ENCODE data around the gene MSH6.

The MSH6 gene

DNA sequence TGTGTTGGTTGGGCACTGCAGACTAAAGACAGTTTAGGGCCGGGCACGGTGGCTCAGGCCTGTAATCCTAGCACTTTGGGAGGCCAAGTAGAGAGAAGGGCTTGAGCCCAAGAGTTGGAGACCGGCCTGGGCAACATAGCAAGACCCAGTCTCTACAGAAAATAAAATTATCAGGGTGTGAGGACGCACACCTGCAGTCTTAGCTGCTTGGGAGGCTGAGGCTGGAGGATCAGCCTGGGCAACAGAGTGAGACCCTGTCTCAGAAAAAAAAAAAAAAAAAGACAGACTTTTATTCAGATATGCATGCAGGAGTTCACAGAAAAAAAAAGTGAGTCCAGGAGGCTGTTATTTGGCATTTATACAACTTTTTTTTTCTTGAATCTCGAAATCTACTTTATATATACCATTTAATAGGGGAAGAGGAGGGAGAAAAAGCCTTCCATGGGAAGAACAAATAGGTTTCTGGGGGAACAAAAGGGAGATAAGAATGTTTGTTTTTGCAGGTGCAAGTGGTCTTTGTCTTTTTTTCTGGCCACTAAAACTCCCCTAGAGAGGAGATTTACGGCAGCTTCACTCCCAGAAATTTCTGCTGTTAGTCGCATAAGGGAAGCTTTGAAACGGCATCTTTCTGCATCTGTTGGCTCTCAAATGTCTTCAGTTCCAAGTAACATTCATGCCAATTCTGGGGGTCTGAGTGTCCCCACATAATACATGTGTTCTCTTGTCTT lies 4.1 kb upstream of the MSH6 start:
- DNase-seq (ENCODE audit: low spot score) = no peak
- ChIA-PET CTCF (no interaction called here), POLR2A (ENCODE audit: low non-redundant PET) (no interaction called here)
- H3K27ac ChIP-seq = no peak overlapping the region
- TF ChIP-seq, protein P1, sequence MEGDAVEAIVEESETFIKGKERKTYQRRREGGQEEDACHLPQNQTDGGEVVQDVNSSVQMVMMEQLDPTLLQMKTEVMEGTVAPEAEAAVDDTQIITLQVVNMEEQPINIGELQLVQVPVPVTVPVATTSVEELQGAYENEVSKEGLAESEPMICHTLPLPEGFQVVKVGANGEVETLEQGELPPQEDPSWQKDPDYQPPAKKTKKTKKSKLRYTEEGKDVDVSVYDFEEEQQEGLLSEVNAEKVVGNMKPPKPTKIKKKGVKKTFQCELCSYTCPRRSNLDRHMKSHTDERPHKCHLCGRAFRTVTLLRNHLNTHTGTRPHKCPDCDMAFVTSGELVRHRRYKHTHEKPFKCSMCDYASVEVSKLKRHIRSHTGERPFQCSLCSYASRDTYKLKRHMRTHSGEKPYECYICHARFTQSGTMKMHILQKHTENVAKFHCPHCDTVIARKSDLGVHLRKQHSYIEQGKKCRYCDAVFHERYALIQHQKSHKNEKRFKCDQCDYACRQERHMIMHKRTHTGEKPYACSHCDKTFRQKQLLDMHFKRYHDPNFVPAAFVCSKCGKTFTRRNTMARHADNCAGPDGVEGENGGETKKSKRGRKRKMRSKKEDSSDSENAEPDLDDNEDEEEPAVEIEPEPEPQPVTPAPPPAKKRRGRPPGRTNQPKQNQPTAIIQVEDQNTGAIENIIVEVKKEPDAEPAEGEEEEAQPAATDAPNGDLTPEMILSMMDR (conservative IDR thresholded peaks at IDR 0.05; ENCODE audit: low read depth) = no peak

DNA sequence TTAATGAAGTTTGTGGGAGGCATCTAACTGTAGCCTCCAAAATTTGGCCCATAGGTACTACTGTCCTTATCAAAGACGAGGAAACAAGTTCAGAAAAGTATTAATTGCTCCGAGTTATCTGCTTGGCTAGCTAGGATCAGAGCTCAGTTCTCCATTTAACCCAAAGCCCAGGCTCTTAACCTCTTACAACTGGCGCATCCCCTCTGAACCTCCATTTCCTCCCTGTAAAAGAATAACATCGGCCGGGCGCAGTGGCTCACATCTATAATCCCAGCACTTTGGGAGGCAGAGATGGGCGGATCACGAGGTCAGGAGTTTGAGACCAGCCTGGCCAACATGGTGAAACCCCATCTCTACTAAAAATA lies 3.5 kb upstream of the MSH6 start:
- CTCF ChIA-PET = interaction anchor here (4.4 kb wide), 1 partner anchor 11 kb away, joined by 23 read pairs; no protein-coding TSS in a partner anchor

DNA sequence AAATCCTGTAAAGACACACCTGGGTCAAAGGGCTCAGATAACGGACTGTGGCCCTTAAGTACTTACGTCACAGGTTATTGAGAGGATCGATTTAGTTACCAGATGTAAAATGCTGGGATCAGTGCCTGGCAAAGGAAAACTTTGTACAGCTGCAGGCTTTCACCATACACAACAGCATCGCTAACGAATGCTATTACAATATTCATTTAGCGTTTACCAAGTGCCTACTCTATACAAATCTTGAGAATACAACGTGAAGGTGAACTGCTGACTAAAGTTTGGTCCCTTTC lies 619 bp upstream of the MSH6 start:
- TF ChIP-seq, protein P1 (conservative IDR thresholded peaks at IDR 0.05; ENCODE audit: low read depth) = no peak
- POLR2A ChIA-PET (ENCODE audit: low non-redundant PET) = interaction anchor here (0.7 kb wide), 1 partner anchor 22 kb away, joined by 3 read pairs; no protein-coding TSS in a partner anchor
- peak overlapping the region; percentile 96 for H3K27ac ChIP-seq
- CTCF ChIA-PET = interaction anchor here (0.7 to 4.4 kb wide), 3 partner anchors 14 to 345 kb away, joined by 3 to 23 read pairs (median 3); no protein-coding TSS in a partner anchor
- no peak for DNase-seq (ENCODE audit: low spot score)

More for the DNA sequence above, 3.5 kb upstream of the MSH6 start:
- DNase-seq (ENCODE audit: low spot score) = no peak
- TF ChIP-seq, protein P1 (conservative IDR thresholded peaks at IDR 0.05; ENCODE audit: low read depth) = no peak
- POLR2A ChIA-PET (ENCODE audit: low non-redundant PET) = no interaction called here
- H3K27ac ChIP-seq = no peak overlapping the region

DNA sequence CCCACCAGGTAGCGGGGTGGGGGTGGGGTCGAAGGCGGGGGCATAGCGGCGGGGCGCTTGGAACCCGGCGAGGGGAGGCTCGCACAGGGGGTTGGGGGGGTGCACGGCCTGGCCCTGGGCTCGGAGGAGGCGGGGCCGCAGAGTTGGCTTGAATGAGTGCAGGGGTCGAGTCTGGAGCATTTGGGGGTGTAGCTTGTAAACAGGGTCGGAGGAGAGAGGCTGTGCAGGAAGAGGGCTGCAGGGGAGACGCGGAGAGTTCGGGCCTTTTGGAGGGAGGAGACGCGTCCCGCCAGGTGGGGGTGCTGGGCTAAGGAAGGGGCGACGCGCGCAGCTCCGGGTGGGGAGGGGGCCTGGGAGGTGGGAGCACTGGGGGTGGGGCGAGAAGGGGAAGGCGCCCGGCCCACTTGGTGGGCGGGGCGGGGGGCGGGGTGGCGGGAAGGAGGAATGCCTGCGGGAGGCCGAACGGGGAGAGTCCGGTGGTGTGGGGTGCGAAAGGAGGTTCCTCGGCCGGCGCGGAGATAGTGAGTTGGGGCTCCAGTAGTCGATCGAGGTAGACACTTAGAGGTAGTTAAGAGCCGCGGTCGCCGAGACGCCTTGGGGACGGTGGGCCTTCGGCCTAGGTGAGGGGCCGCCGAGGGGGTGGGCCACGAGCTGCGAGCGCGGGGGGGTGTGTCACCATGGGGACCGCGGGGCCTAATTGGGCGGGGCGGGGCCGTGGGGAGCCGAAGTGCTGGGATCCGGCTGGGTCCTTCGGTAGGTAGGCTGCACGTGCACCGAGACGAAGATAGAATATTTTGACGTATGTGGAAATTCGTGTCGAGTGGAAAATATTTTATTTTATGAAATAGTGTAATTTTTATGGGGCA lies 774 bp downstream of the MSH6 start:
- peak; percentile 78 for DNase-seq (ENCODE audit: low spot score)
- CTCF ChIA-PET = interaction anchor here (4.4 kb wide), 1 partner anchor 16 kb away, joined by 23 read pairs; no protein-coding TSS in a partner anchor
- peak overlapping the region; percentile 96 for H3K27ac ChIP-seq
- POLR2A ChIA-PET (ENCODE audit: low non-redundant PET) = no interaction called here
- TF ChIP-seq, protein P1 (conservative IDR thresholded peaks at IDR 0.05; ENCODE audit: low read depth) = no peak

DNA sequence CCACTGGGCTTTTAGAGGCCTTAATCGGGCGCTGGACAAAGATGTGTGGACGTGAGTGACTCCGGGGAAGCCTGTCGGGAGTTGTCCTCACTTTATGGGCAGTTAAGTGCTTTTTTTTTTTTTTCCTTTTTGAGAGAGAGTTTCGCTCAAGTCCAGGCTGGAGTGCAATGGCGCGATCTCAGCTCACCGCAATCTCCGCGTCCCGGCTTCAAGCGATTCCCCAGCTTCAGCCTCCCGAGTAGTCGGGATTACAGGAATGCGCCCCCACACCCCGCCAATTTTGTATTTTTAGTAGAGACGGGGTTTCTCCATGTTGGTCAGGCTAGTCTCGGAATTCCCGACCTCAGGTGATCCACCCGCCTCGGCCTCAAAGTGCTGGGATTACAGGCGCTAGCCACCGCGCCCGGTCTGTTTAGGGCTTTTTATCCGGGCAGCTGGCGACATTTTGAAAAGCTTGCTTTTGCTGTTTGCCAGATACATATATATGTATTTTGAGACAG lies 1.5 kb downstream of the MSH6 start:
- no peak for DNase-seq (ENCODE audit: low spot score)
- TF ChIP-seq, protein P1 (conservative IDR thresholded peaks at IDR 0.05; ENCODE audit: low read depth) = no peak
- CTCF ChIA-PET = no interaction called here
- peak overlapping the region; percentile 96 for H3K27ac ChIP-seq
- POLR2A ChIA-PET (ENCODE audit: low non-redundant PET) = no interaction called here

DNA sequence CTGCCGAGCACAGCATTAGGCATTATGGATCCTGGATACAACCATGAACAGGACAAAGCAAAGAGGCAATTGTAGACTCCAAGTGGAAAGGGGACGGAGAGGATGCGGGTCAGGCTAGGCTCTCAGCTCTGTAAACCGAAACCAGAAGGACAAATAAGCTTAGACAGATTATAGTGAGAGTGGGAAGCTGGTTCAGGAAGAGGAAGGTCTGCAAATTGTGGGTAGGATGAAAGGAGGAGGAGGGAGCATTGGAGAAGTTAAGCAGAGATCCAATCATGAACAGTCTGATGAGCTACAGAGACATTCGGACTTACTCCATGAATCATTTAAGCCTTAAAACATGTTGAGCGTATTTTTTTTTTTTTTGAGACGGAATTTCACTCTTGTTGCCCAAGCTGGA lies 3.0 kb downstream of the MSH6 start:
- CTCF ChIA-PET = no interaction called here
- TF ChIP-seq, protein P1 (conservative IDR thresholded peaks at IDR 0.05; ENCODE audit: low read depth) = no peak
- POLR2A ChIA-PET (ENCODE audit: low non-redundant PET) = no interaction called here
- no peak for DNase-seq (ENCODE audit: low spot score)
- no peak overlapping the region for H3K27ac ChIP-seq
